Measurements from ENCODE around the gene SCGB3A2. TPM values are rescaled to one million over a fixed set of nuclear protein-coding genes. Genes with fewer than 3 reads are reported as not detected.

SCGB3A2 gene
- total and polyA plus RNA-seq, 2 of the 8 experiments (the other 6 are each of a cell fraction or from before 2014, with no cell fraction given) = 47.1 to 63.6 TPM

GRCh38 chr5:147876626-147877025 lies 1.9 kb upstream of the SCGB3A2 start:
- Histone ChIP-seq H3K4ac (replicated peaks; ENCODE audit: insufficient read length, low read depth, low read length) (no peak overlapping the region), H3K14ac (ENCODE audit: insufficient read length) (no peak overlapping the region), H3K79me2 (ENCODE audit: control insufficient read depth in 1 of 2, insufficient read depth in 2 of 2, low read length in 2 of 2) (peaks cover 19 to 69% of the 10 kb centered on the region in 2 experiments; a peak in 3 of 4 replicates), H3K4me1 (replicated peaks in 1 of 4; ENCODE audit: control insufficient read depth in 3 of 4, insufficient read depth in 4 of 4, low read length in 3 of 4) (peaks cover 11 to 24% (median 18%) of the 10 kb centered on the region in 4 experiments; a peak in 6 of 7 replicates), H2BK120ac (replicated peaks; ENCODE audit: low read depth, low read length) (peak overlapping the region; percentile 19), H2BK20ac (ENCODE audit: low read length) (peak overlapping the region; percentile 40; the same call in 1 of the 2 replicates), H3K4me3 (ENCODE audit: extremely low read depth in 1 of 4, insufficient read depth in 2 of 4, low read depth in 3 of 4, low read length in 4 of 4) (no peak overlapping the region), H3K9me3 (ENCODE audit: insufficient read depth in 2 of 2, low read depth in 1 of 2, low read length in 1 of 2) (no peaks in the 10 kb centered on the region), H3K18ac (ENCODE audit: extremely low read depth, low read length) (no peak overlapping the region; the same call in 1 of the 2 replicates), H3K79me1 (ENCODE audit: low read depth, low read length) (peaks cover 4% of the 10 kb centered on the region; the same call in 1 of the 2 replicates), H4K91ac (replicated peaks; ENCODE audit: insufficient read length, low read length) (no peak overlapping the region), H3K36me3 (ENCODE audit: control insufficient read depth in 2 of 4, insufficient read depth in 4 of 4, low read length in 3 of 4) (peaks cover 2 to 28% (median 5%) of the 10 kb centered on the region in 4 experiments; a peak in 6 of 8 replicates), H3K56ac (replicated peaks; ENCODE audit: insufficient read length, low read depth, low read length) (no peak overlapping the region), H2AFZ (ENCODE audit: low read length) (no peak overlapping the region), H4K20me1 (replicated peaks in 1 of 2; ENCODE audit: control insufficient read depth in 1 of 2, insufficient read depth in 2 of 2, low read length in 2 of 2) (no peaks in the 10 kb centered on the region), H3K23ac (ENCODE audit: insufficient read length) (no peak overlapping the region), H3K27ac (ENCODE audit: low read depth, low read length) (no peak overlapping the region), H4K5ac (ENCODE audit: insufficient read length, low read depth, low read length) (peak overlapping the region; percentile 8), H3K4me2 (ENCODE audit: insufficient read depth in 1 of 2, low read depth in 2 of 2, low read length in 2 of 2) (peak overlapping the region in 1 of 2 experiments; percentile 91; a peak in 1 of 4 replicates), H3K9ac (replicated peaks in 1 of 4; ENCODE audit: extremely low read depth in 1 of 4, low read depth in 3 of 4, low read length in 3 of 4) (no peak overlapping the region), H2AK5ac (ENCODE audit: low read depth, low read length) (no peak overlapping the region), H2BK15ac (ENCODE audit: low read length) (peak overlapping the region; percentile 53; the same call in 1 of the 2 replicates), H3K23me2 (ENCODE audit: low read depth, low read length) (peaks cover 4% of the 10 kb centered on the region; the same call in 1 of the 2 replicates), H2BK5ac (ENCODE audit: low read depth, low read length) (peak overlapping the region; percentile 71; the same call in 1 of the 2 replicates), H3K27me3 (replicated peaks in 1 of 4; ENCODE audit: control insufficient read depth in 3 of 4, extremely low read depth in 1 of 4, insufficient read depth in 3 of 4, low read length in 3 of 4) (no peaks in the 10 kb centered on the region), H4K8ac (ENCODE audit: extremely low read depth, insufficient read depth, low read length) (no peak overlapping the region), H2BK12ac (ENCODE audit: low read depth, low read length) (peak overlapping the region; percentile 68; the same call in 1 of the 2 replicates)
- WGBS, 2 experiments (ENCODE audit: extremely low coverage in 1 of 2, insufficient coverage in 1 of 2, insufficient read length in 1 of 2, insufficient replicate concordance in 2 of 2, low coverage in 1 of 2, low lambda C conversion rate in 2 of 2, missing lambda C conversion rate in 1 of 2) = 78% methylated on average over 2 of the region's 2 CpGs; no CpG with 5 or more reads in 1 of the 2 experiments
- DNase-seq (ENCODE audit: low read depth in 1 of 2, low spot score in 2 of 2) (no peak), FAIRE-seq (no peak)
- CTCF ChIA-PET (ENCODE audit: partially characterized antibody) = interaction anchor here (17.4 kb wide), 1 partner anchor 58 kb away, joined by 163 read pairs; no protein-coding TSS in a partner anchor
- POLR2A ChIA-PET (ENCODE audit: partially characterized antibody) = interaction anchor here (0.9 to 20.0 kb wide), 2 partner anchors 10 to 16 kb away, joined by 3 to 730 read pairs; no protein-coding TSS in a partner anchor
- no peak for TF ChIP-seq CBX5 (IDR thresholded peaks at IDR 0.05; ENCODE audit: low read depth, low read length)
